ENCODE results near the gene POLD1.

DNA sequence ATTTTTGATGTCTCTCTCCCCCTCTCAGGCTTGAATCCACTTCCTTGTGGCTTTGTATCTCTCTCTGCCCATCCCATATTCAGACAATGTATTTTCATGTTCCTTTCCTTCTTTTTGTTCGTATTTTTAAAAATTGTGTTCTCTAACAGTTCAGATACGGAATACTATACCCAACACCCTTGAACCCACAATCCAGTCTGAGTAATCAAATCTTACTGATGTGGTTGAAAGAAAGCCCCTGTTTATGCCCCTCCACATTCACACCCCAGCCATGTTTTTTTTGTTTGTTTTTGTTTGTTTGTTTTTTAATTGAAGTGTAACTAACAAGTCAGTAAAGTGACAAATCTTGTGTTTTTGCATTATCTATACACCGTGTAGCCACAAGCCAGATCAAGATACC lies 36.0 kb downstream of the POLD1 start:
- TF ChIP-seq, protein P1, sequence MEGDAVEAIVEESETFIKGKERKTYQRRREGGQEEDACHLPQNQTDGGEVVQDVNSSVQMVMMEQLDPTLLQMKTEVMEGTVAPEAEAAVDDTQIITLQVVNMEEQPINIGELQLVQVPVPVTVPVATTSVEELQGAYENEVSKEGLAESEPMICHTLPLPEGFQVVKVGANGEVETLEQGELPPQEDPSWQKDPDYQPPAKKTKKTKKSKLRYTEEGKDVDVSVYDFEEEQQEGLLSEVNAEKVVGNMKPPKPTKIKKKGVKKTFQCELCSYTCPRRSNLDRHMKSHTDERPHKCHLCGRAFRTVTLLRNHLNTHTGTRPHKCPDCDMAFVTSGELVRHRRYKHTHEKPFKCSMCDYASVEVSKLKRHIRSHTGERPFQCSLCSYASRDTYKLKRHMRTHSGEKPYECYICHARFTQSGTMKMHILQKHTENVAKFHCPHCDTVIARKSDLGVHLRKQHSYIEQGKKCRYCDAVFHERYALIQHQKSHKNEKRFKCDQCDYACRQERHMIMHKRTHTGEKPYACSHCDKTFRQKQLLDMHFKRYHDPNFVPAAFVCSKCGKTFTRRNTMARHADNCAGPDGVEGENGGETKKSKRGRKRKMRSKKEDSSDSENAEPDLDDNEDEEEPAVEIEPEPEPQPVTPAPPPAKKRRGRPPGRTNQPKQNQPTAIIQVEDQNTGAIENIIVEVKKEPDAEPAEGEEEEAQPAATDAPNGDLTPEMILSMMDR (CRISPR knock-in tag; IDR thresholded peaks at IDR 0.05): no peak
- TF ChIP-seq, protein P2, sequence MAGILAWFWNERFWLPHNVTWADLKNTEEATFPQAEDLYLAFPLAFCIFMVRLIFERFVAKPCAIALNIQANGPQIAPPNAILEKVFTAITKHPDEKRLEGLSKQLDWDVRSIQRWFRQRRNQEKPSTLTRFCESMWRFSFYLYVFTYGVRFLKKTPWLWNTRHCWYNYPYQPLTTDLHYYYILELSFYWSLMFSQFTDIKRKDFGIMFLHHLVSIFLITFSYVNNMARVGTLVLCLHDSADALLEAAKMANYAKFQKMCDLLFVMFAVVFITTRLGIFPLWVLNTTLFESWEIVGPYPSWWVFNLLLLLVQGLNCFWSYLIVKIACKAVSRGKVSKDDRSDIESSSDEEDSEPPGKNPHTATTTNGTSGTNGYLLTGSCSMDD (CRISPR knock-in tag; IDR thresholded peaks at IDR 0.05): no peak
- TF ChIP-seq JUND (CRISPR knock-in tag; IDR thresholded peaks at IDR 0.05): no peak
- TF ChIP-seq PRMT3 (CRISPR knock-in tag; IDR thresholded peaks at IDR 0.05; ENCODE audit: borderline replicate concordance, low read depth): no peak
- TF ChIP-seq, protein P3, sequence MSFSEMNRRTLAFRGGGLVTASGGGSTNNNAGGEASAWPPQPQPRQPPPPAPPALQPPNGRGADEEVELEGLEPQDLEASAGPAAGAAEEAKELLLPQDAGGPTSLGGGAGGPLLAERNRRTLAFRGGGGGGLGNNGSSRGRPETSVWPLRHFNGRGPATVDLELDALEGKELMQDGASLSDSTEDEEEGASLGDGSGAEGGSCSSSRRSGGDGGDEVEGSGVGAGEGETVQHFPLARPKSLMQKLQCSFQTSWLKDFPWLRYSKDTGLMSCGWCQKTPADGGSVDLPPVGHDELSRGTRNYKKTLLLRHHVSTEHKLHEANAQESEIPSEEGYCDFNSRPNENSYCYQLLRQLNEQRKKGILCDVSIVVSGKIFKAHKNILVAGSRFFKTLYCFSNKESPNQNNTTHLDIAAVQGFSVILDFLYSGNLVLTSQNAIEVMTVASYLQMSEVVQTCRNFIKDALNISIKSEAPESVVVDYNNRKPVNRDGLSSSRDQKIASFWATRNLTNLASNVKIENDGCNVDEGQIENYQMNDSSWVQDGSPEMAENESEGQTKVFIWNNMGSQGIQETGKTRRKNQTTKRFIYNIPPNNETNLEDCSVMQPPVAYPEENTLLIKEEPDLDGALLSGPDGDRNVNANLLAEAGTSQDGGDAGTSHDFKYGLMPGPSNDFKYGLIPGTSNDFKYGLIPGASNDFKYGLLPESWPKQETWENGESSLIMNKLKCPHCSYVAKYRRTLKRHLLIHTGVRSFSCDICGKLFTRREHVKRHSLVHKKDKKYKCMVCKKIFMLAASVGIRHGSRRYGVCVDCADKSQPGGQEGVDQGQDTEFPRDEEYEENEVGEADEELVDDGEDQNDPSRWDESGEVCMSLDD (CRISPR knock-in tag; IDR thresholded peaks at IDR 0.05; ENCODE audit: borderline replicate concordance): no peak
- no peak for TF ChIP-seq IRF2 (CRISPR knock-in tag; IDR thresholded peaks at IDR 0.05)
- no peak for TF ChIP-seq POLR2AphosphoS2 (IDR thresholded peaks at IDR 0.05; ENCODE audit: low read depth, low read length)
- TF ChIP-seq SIN3B (IDR thresholded peaks at IDR 0.05; ENCODE audit: low read length): no peak

All from HepG2 (cell line).